ENCODE results near the gene EPB41L4B.

GRCh38 chr9:109156708-109157107, 164.2 kb downstream of the EPB41L4B start:
- TF ChIP-seq TAF1 (IDR thresholded peaks at IDR 0.05; ENCODE audit: borderline replicate concordance, low read depth, low read length) = no peak
- TF ChIP-seq POLR2A (IDR thresholded peaks at IDR 0.05; ENCODE audit: low read depth, low read length) = no peak
